Measurements from ENCODE around the gene UBE2Q2.

Gene UBE2Q2

GRCh38 chr15:75823860-75824613, 19.2 kb upstream of the UBE2Q2 start:
- TF ChIP-seq CTCF (IDR thresholded peaks at IDR 0.05; ENCODE audit: low read depth, low read length) (no peak), EZH2phosphoT487 (IDR thresholded peaks at IDR 0.05; ENCODE audit: low read depth) (no peak)
- Histone ChIP-seq H2AFZ (ENCODE audit: low read depth, low read length) (no peak overlapping the region; the same call in 1 of the 2 replicates), H3K27me3 (ENCODE audit: low read depth, low read length) (0 out of 2 replicates have a peak, but pooled peaks cover 8% of the 10 kb centered on the region), H3K79me2 (ENCODE audit: low read length) (no peaks in the 10 kb centered on the region), H4K20me1 (ENCODE audit: insufficient read depth, low read length) (no peaks in the 10 kb centered on the region), H3K4me2 (ENCODE audit: low read length) (no peak overlapping the region), H3K27ac (ENCODE audit: low read length) (no peak overlapping the region), H3K9me3 (ENCODE audit: insufficient read depth, low read length) (no peaks in the 10 kb centered on the region), H3K4me3 (ENCODE audit: low read length) (no peak overlapping the region), H3K36me3 (replicated peaks; ENCODE audit: low read depth, low read length) (no peaks in the 10 kb centered on the region), H3K4me1 (ENCODE audit: low read length) (no peaks in the 10 kb centered on the region), H3K9ac (ENCODE audit: low read length) (no peak overlapping the region)

- no peak overlapping the region for H3K27ac ChIP-seq (ENCODE audit: low read length)
- H3K4me2 ChIP-seq (ENCODE audit: low read length): no peak overlapping the region
- no peak overlapping the region for H2AFZ ChIP-seq (ENCODE audit: low read depth, low read length)
- TF ChIP-seq EZH2phosphoT487 (IDR thresholded peaks at IDR 0.05; ENCODE audit: low read depth): no peak
- TF ChIP-seq CTCF (IDR thresholded peaks at IDR 0.05; ENCODE audit: low read depth, low read length): no peak
- H3K36me3 ChIP-seq (replicated peaks; ENCODE audit: low read depth, low read length): no peaks in the 10 kb centered on the region
- no peaks in the 10 kb centered on the region for H3K4me1 ChIP-seq (ENCODE audit: low read length)
- H3K4me3 ChIP-seq (ENCODE audit: low read length): no peak overlapping the region
- H3K79me2 ChIP-seq (ENCODE audit: low read length): no peaks in the 10 kb centered on the region
- no peaks in the 10 kb centered on the region for H4K20me1 ChIP-seq (ENCODE audit: insufficient read depth, low read length)
- H3K27me3 ChIP-seq (ENCODE audit: low read depth, low read length): 0 out of 2 replicates have a peak, but pooled peaks cover 8% of the 10 kb centered on the region
- H3K9me3 ChIP-seq (ENCODE audit: insufficient read depth, low read length): no peaks in the 10 kb centered on the region
- H3K9ac ChIP-seq (ENCODE audit: low read length): no peak overlapping the region
Measured at GRCh38 chr15:75827691-75828090, 15.6 kb upstream of the UBE2Q2 start.

GRCh38 chr15:75828429-75828828, 14.8 kb upstream of the UBE2Q2 start:
- H2AFZ ChIP-seq (ENCODE audit: low read depth, low read length): no peak overlapping the region
- H3K36me3 ChIP-seq (replicated peaks; ENCODE audit: low read depth, low read length): no peaks in the 10 kb centered on the region
- H3K79me2 ChIP-seq (ENCODE audit: low read length): no peaks in the 10 kb centered on the region
- H3K27me3 ChIP-seq (ENCODE audit: low read depth, low read length): 0 out of 2 replicates have a peak, but pooled peaks cover 6% of the 10 kb centered on the region
- H3K9me3 ChIP-seq (ENCODE audit: insufficient read depth, low read length): no peaks in the 10 kb centered on the region
- H3K27ac ChIP-seq (ENCODE audit: low read length): no peak overlapping the region
- no peak overlapping the region for H3K9ac ChIP-seq (ENCODE audit: low read length)
- no peaks in the 10 kb centered on the region for H4K20me1 ChIP-seq (ENCODE audit: insufficient read depth, low read length)
- H3K4me2 ChIP-seq (ENCODE audit: low read length): no peak overlapping the region
- H3K4me3 ChIP-seq (ENCODE audit: low read length): no peak overlapping the region
- TF ChIP-seq CTCF (IDR thresholded peaks at IDR 0.05; ENCODE audit: low read depth, low read length) (no peak), EZH2phosphoT487 (IDR thresholded peaks at IDR 0.05; ENCODE audit: low read depth) (no peak)
- H3K4me1 ChIP-seq (ENCODE audit: low read length): no peaks in the 10 kb centered on the region

GRCh38 chr15:75830910-75831805, 12.1 kb upstream of the UBE2Q2 start:
- H3K36me3 ChIP-seq (replicated peaks; ENCODE audit: low read depth, low read length): no peaks in the 10 kb centered on the region
- no peaks in the 10 kb centered on the region for H3K27me3 ChIP-seq (ENCODE audit: low read depth, low read length)
- H3K79me2 ChIP-seq (ENCODE audit: low read length): no peaks in the 10 kb centered on the region
- no peaks in the 10 kb centered on the region for H3K4me1 ChIP-seq (ENCODE audit: low read length)
- no peak overlapping the region for H3K4me2 ChIP-seq (ENCODE audit: low read length)
- no peak overlapping the region for H3K27ac ChIP-seq (ENCODE audit: low read length)
- H2AFZ ChIP-seq (ENCODE audit: low read depth, low read length): no peak overlapping the region
- no peak overlapping the region for H3K4me3 ChIP-seq (ENCODE audit: low read length)
- no peaks in the 10 kb centered on the region for H3K9me3 ChIP-seq (ENCODE audit: insufficient read depth, low read length)
- TF ChIP-seq CTCF (IDR thresholded peaks at IDR 0.05; ENCODE audit: low read depth, low read length) (no peak), EZH2phosphoT487 (IDR thresholded peaks at IDR 0.05; ENCODE audit: low read depth) (no peak)
- H4K20me1 ChIP-seq (ENCODE audit: insufficient read depth, low read length): no peaks in the 10 kb centered on the region
- no peak overlapping the region for H3K9ac ChIP-seq (ENCODE audit: low read length)
